OCI-LY7 (cell line): Measurements from ENCODE around the gene SEC11A. TPM values are rescaled to one million over a fixed set of nuclear protein-coding genes. Genes with fewer than 3 reads are reported as not detected.

Experiments
- BruUV-seq: library from RNA; stranded (reverse); fragments of 400-500 nt; replicated peaks from 2 replicates; lab custom pipeline; 2021; lab: Mats Ljungman, UMichigan
- CTCF ChIA-PET: fragments of 300-600 bp; sonication (Branson Sonifier 250); formaldehyde crosslinking; loops from one replicate; lab custom pipeline; 2022; ENCODE audit warnings: antibody characterized with exemption; ENCODE audit not compliant: unreplicated experiment; lab: Charles Lee
- POLR2A ChIA-PET: fragments of 300-600 bp; sonication (Branson Sonifier 250); formaldehyde crosslinking; loops from one replicate; lab custom pipeline; 2022; ENCODE audit warnings: antibody characterized with exemption; lab: Charles Lee
- DNase-seq: peaks from one replicate; pipeline ENCODE4 v3.0.0-alpha.2; 2015; ENCODE audit warnings: low spot score
- H2AFZ ChIP-seq: fragments of 200-600 bp; sonication (generic), shearing (Covaris generic); 2 replicates; pipeline ENCODE4 v1.6.1; 2014; ENCODE audit warnings: mild to moderate bottlenecking, antibody characterized with exemption, low read length, moderate library complexity
- H3K27ac ChIP-seq: fragments of 200-600 bp; sonication (generic); 2 replicates; pipeline ENCODE4 v1.5.1; 2014; ENCODE audit warnings: mixed run types, low read depth, mild to moderate bottlenecking, moderate library complexity, low read length, inconsistent platforms; ENCODE audit not compliant: poor library complexity, severe bottlenecking
- H3K36me3 ChIP-seq: fragments of 200-600 bp; sonication (generic); 2 replicates; pipeline ENCODE4 v1.6.1; 2014; ENCODE audit warnings: mild to moderate bottlenecking, antibody characterized with exemption, low read length, moderate library complexity, mixed read lengths; ENCODE audit not compliant: insufficient read depth
- H3K4me1 ChIP-seq: fragments of 200-600 bp; sonication (generic); 2 replicates; pipeline ENCODE4 v1.5.1; 2014; ENCODE audit warnings: mild to moderate bottlenecking, low read length; ENCODE audit not compliant: insufficient read depth, poor library complexity, severe bottlenecking
- H3K4me2 ChIP-seq: fragments of 200-600 bp; sonication (generic); 2 replicates; pipeline ENCODE4 v1.6.1; 2014; ENCODE audit warnings: mild to moderate bottlenecking, low read length
- H3K4me3 ChIP-seq: fragments of 200-600 bp; sonication (generic); 2 replicates; pipeline ENCODE4 v1.5.1; 2014; ENCODE audit warnings: mild to moderate bottlenecking, low read depth, low read length; ENCODE audit not compliant: poor library complexity, severe bottlenecking
- H3K79me2 ChIP-seq: fragments of 200-600 bp; sonication (generic); 2 replicates; pipeline ENCODE4 v1.6.1; 2016; ENCODE audit warnings: low read depth, mild to moderate bottlenecking, low read length, moderate library complexity, mixed read lengths; ENCODE audit not compliant: insufficient read depth
- H3K9me2 ChIP-seq: fragments of 200-600 bp; sonication (generic); 2 replicates; pipeline ENCODE4 v1.6.1; 2016; ENCODE audit warnings: mild to moderate bottlenecking, low read length, mixed read lengths; ENCODE audit not compliant: insufficient read depth
- H3K9me3 ChIP-seq: fragments of 200-600 bp; sonication (generic); 2 replicates; pipeline ENCODE4 v1.6.1; 2014; ENCODE audit warnings: mild to moderate bottlenecking, mixed run types, low read length, mixed read lengths
- H4K20me1 ChIP-seq: fragments of 200-600 bp; sonication (generic); 2 replicates; pipeline ENCODE4 v1.6.1; 2014; ENCODE audit warnings: mild to moderate bottlenecking, antibody characterized with exemption, low read length, moderate library complexity, mixed read lengths; ENCODE audit not compliant: insufficient read depth
- EZH2phosphoT487 ChIP-seq: fragments of 200-600 bp; sonication (generic); IDR thresholded peaks from 2 replicates; pipeline ENCODE4 v1.6.1; 2018; ENCODE audit warnings: low read depth, borderline replicate concordance, mild to moderate bottlenecking, mixed run types, antibody characterized with exemption, low read length, moderate library complexity, mixed read lengths
- intact Hi-C: fragments of 100-400 bp; cut with micrococcal nuclease; formaldehyde crosslinking; loops from one replicate; pipeline ENCODE4 v1.10.0; 2022; ENCODE audit not compliant: unreplicated experiment
- total RNA-seq, 2 experiments: library from RNA; depleted of rRNA in 1 of 2; stranded (reverse); fragments of >200 nt in 1 of 2; shearing (Covaris generic) in 1 of 2; gene quantifications; 2 replicates each; pipeline ENCODE4 v1.2.3, GENCODE V29; 2014 to 2022
- TF ChIP-seq, protein P1 (sequence below): fragments of 200-600 bp; sonication (generic); conservative IDR thresholded peaks from 2 replicates; pipeline ENCODE4 v1.5.1; 2014; ENCODE audit warnings: mild to moderate bottlenecking, antibody characterized with exemption, low read length, moderate library complexity, mixed read lengths

SEC11A gene
- total RNA-seq, 2 experiments from 2014 or later: 41.4 to 93.6 TPM

DNA sequence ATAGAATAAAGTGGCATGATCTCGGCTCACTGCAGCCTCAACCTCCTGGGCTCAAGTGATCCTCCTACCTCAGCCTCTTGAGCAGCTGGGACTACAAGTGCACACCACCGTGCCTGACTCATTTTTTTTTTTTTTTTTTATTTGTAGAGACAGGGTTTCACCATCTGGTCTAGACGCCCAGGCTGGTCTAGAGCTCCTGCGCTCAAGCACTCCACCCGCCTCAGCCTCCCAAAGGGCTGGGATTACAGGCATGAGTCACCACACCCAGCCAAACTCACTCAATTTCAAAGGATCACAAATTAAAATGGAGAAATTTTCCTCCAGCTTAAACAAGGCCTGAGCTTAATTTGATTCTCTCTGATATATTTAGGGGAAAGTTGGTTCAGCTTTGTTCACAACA, 30.6 kb downstream of the SEC11A start:
- Histone ChIP-seq H2AFZ (no peak overlapping the region), H3K27ac (no peak overlapping the region), H3K4me2 (no peak overlapping the region), H3K9me3 (no peaks in the 10 kb centered on the region), H3K79me2 (peaks cover 12% of the 10 kb centered on the region; the same call in 1 of the 2 replicates), H3K36me3 (peaks cover 96% of the 10 kb centered on the region), H3K4me1 (peaks cover 7% of the 10 kb centered on the region), H3K4me3 (no peak overlapping the region), H3K9me2 (no peaks in the 10 kb centered on the region), H4K20me1 (no peaks in the 10 kb centered on the region)
- TF ChIP-seq EZH2phosphoT487: no peak
- TF ChIP-seq, protein P1, sequence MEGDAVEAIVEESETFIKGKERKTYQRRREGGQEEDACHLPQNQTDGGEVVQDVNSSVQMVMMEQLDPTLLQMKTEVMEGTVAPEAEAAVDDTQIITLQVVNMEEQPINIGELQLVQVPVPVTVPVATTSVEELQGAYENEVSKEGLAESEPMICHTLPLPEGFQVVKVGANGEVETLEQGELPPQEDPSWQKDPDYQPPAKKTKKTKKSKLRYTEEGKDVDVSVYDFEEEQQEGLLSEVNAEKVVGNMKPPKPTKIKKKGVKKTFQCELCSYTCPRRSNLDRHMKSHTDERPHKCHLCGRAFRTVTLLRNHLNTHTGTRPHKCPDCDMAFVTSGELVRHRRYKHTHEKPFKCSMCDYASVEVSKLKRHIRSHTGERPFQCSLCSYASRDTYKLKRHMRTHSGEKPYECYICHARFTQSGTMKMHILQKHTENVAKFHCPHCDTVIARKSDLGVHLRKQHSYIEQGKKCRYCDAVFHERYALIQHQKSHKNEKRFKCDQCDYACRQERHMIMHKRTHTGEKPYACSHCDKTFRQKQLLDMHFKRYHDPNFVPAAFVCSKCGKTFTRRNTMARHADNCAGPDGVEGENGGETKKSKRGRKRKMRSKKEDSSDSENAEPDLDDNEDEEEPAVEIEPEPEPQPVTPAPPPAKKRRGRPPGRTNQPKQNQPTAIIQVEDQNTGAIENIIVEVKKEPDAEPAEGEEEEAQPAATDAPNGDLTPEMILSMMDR: no peak
- intact Hi-C loops: no loop called here
- ChIA-PET CTCF (no interaction called here), POLR2A (interaction anchor here (0.6 to 1.2 kb wide), 3 partner anchors 14 to 54 kb away, joined by 3 read pairs; partner anchors contain the start of gene SEC11A)
- no TSS peak for BruUV-seq
- DNase-seq: no peak

DNA sequence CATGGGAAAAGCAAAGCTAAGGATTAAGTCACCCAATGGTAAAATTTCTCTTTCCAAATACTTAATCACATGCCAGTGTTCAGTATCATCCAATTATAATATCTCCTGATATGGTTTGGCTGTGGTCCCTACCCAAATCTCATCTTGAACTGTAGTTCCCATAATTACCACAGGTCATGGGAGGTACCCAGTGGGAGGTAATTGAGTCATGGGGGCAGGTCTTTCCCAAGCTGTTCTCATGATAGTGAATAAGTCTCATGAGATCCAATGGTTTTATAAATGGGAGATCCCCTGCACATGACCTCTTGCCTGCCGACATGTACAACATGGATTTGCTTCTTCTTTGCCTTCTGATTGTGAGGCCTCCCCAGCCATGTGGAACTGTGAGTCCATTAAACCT, 31.8 kb downstream of the SEC11A start:
- H3K36me3 ChIP-seq: peaks cover 96% of the 10 kb centered on the region
- peaks cover 10% of the 10 kb centered on the region; the same call in 1 of the 2 replicates for H3K79me2 ChIP-seq
- no TSS peak for BruUV-seq
- H2AFZ ChIP-seq: no peak overlapping the region
- DNase-seq: no peak
- POLR2A ChIA-PET: interaction anchor here (0.6 kb wide), 1 partner anchor 14 kb away, joined by 3 read pairs; no protein-coding TSS in a partner anchor
- H4K20me1 ChIP-seq: no peaks in the 10 kb centered on the region
- no peak overlapping the region for H3K27ac ChIP-seq
- H3K4me2 ChIP-seq: no peak overlapping the region
- no peak overlapping the region for H3K4me3 ChIP-seq
- intact Hi-C loops: no loop called here
- CTCF ChIA-PET: no interaction called here
- H3K4me1 ChIP-seq: peaks cover 7% of the 10 kb centered on the region
- H3K9me3 ChIP-seq: no peaks in the 10 kb centered on the region
- TF ChIP-seq, protein P1: no peak
- no peak for TF ChIP-seq EZH2phosphoT487
- no peaks in the 10 kb centered on the region for H3K9me2 ChIP-seq

DNA sequence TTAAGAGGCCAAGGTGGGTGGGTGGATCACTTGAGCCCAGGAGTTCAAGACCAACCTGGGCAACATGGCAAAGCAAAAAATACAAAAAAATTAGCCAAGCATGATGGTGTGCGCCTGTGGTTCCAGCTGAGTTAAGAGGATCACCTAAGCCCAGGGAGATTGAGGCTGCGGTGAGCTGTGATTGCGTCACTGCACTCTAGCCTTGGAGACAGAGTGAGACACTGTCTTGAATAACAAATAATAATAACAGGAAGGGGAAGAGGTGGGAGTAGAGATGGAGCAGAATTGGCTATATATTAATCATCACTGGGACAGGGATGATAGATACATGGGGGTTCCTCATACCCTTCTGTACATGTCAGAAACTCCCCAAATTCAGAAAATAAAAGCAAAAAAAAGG, 34.1 kb downstream of the SEC11A start:
- CTCF ChIA-PET: no interaction called here
- BruUV-seq: no TSS peak

More for the DNA sequence above, 34.1 kb downstream of the SEC11A start:
- no peak overlapping the region for H3K4me3 ChIP-seq
- no peaks in the 10 kb centered on the region for H4K20me1 ChIP-seq
- DNase-seq: no peak
- intact Hi-C loops: no loop called here
- no peak overlapping the region for H3K4me2 ChIP-seq
- H2AFZ ChIP-seq: no peak overlapping the region
- no peaks in the 10 kb centered on the region for H3K79me2 ChIP-seq
- no peak for TF ChIP-seq EZH2phosphoT487
- TF ChIP-seq, protein P1: no peak
- H3K27ac ChIP-seq: no peak overlapping the region
- POLR2A ChIA-PET: no interaction called here
- no peaks in the 10 kb centered on the region for H3K9me2 ChIP-seq
- H3K9me3 ChIP-seq: no peaks in the 10 kb centered on the region
- H3K4me1 ChIP-seq: peaks cover 7% of the 10 kb centered on the region
- H3K36me3 ChIP-seq: peaks cover 93% of the 10 kb centered on the region
